Measurements from ENCODE around the gene NABP2. TPM values are rescaled to one million over a fixed set of nuclear protein-coding genes. Genes with fewer than 3 reads are reported as not detected.

NABP2 gene
- polyA plus RNA-seq, 3 donors, result 2.7 to 10.1 (median 3.2) TPM

DNA sequence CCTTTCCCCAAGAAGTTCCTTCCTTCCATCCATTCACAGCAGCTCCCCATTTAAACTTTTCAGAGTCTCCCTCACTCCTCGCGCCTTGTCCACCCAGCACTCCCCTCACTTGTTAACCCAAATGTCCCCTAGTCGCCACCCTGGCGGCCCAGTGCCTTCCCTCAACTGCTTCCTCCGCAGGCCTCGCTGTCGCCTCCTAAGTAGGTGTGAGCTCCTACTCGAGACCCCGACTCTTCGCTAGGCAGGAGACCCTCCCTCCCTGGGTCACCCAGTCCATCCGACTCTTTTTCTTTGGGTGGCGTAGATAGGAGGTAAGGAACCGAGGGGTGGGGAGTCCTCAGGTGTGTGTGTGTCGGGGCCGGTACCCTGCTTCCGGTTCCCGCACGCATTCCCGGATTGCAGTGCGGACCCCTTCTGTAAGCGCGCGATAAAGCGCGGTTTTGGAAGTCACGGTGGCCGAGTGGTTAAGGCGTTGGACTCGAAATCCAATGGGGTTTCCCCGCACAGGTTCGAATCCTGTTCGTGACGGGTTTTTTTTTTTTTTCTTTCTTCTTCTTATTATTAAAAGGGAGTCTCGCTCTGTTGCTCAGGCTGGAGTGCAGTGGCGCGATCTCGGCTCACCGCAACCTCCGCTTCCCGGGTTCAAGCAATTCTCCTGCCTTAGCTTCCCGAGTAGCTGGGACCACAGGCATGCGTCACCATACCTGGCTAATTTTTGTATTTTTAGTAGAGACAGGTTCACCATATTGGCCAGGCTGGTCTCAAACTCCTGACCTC lies 34.0 kb upstream of the NABP2 start:
- H3K27ac Mint-ChIP-seq, result peak overlapping the region; percentile 87 to 96 (median 92)
- peaks cover 43% of the 10 kb centered on the region for H3K4me1 Mint-ChIP-seq
- no peaks in the 10 kb centered on the region for H3K27me3 ChIP-seq (ENCODE audit: control insufficient read depth in 2 of 2, insufficient read depth in 2 of 2, low read length in 2 of 2)
- H3K9ac ChIP-seq (ENCODE audit: insufficient read depth, low read length, poor library complexity, severe bottlenecking), result peak overlapping the region; percentile 68
- H2AFZ ChIP-seq (ENCODE audit: insufficient read depth, low read depth, low read length, poor library complexity, severe bottlenecking), result peak overlapping the region; percentile 92
- peak overlapping the region; percentile 95 to 96 for H3K4me3 Mint-ChIP-seq
- intact Hi-C loops (cut with micrococcal nuclease), result loop anchor here (2.0 to 10.0 kb wide), 7 partner anchors 31 to 275 kb away; partner anchors contain the start of genes SPRYD4 (in 2 of the 2), ANKRD52 (in 1 of the 2), MYL6 (in 1 of the 2) and NABP2 (in 1 of the 2)
- H3K79me2 ChIP-seq (ENCODE audit: insufficient read depth, low read length), result peaks cover 38% of the 10 kb centered on the region
- peak overlapping the region; percentile 96 for H3K4me2 ChIP-seq (replicated peaks; ENCODE audit: extremely low read depth, low read length, poor library complexity, severe bottlenecking)
- H3K4me3 ChIP-seq (replicated peaks in 1 of 3; ENCODE audit: low read depth in 2 of 3, low read length in 3 of 3), result peak overlapping the region; percentile 49 to 83 (median 74)
- H3K27me3 Mint-ChIP-seq (ENCODE audit: low read depth in 3 of 3), result no peaks in the 10 kb centered on the region
- peaks cover 10 to 18% of the 10 kb centered on the region in 2 donors for H3K36me3 Mint-ChIP-seq
- peaks cover 34 to 37% of the 10 kb centered on the region in 2 donors for H3K4me1 ChIP-seq (ENCODE audit: control insufficient read depth in 1 of 2, insufficient read depth in 2 of 2, low read length in 2 of 2)
- H4K20me1 ChIP-seq (ENCODE audit: insufficient read depth, low read length), result peaks cover 9% of the 10 kb centered on the region
- H3K27ac ChIP-seq (ENCODE audit: low read depth in 1 of 2, low read length in 2 of 2), result peak overlapping the region; percentile 59 to 75
- TF ChIP-seq CTCF (IDR thresholded peaks at IDR 0.05), result peak; percentile 33
- WGBS (ENCODE audit: insufficient coverage), result 0% methylated on average over 15 of the region's 42 CpGs
- no peaks in the 10 kb centered on the region for H3K9me3 ChIP-seq (replicated peaks in 1 of 2; ENCODE audit: control insufficient read depth in 1 of 2, insufficient read depth in 1 of 2, low read length in 2 of 2)
- DNase-seq, result peak; percentile 46 to 62 (median 49)
- H3K9me3 Mint-ChIP-seq, result no peaks in the 10 kb centered on the region
- H3K36me3 ChIP-seq (replicated peaks in 1 of 2; ENCODE audit: control insufficient read depth in 1 of 2, insufficient read depth in 2 of 2, low read length in 2 of 2), result peaks cover 6 to 18% of the 10 kb centered on the region in 2 donors

DNA sequence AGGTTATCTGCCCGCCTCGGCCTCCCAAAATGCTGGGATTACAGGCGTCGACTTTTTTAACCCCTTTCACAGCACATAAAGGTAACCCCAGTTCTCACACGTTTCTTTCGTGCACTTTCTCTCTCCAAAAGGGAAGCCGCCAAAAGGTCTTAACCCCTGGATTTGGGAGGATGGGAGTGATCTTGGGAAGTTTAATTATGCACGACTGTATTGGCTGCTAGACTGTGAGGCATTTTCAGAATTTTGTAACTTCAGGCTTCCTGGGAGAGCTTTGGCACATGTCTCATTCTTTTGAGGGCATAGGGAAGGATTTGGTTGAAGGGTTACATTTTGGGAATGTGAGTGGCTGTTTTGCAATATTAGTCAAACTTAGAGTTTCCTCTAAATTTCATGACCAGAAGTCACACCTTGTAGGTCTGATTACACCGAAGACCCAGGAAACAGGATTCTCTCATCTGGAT lies 33.4 kb upstream of the NABP2 start:
- no peaks in the 10 kb centered on the region for H3K9me3 ChIP-seq (replicated peaks in 1 of 2; ENCODE audit: control insufficient read depth in 1 of 2, insufficient read depth in 1 of 2, low read length in 2 of 2)
- Mint-ChIP-seq H3K27ac (peak overlapping the region in 3 of 7 donors; percentile 87 to 96 (median 89)), H3K9me3 (no peaks in the 10 kb centered on the region), H3K4me3 (peak overlapping the region; percentile 95 to 96), H3K4me1 (peaks cover 43% of the 10 kb centered on the region), H3K36me3 (peaks cover 8 to 12% of the 10 kb centered on the region in 2 donors), H3K27me3 (ENCODE audit: low read depth in 3 of 3) (no peaks in the 10 kb centered on the region)
- H4K20me1 ChIP-seq (ENCODE audit: insufficient read depth, low read length), result peaks cover 9% of the 10 kb centered on the region
- peaks cover 4 to 13% of the 10 kb centered on the region in 2 donors for H3K36me3 ChIP-seq (replicated peaks in 1 of 2; ENCODE audit: control insufficient read depth in 1 of 2, insufficient read depth in 2 of 2, low read length in 2 of 2)
- peaks cover 34 to 37% of the 10 kb centered on the region in 2 donors for H3K4me1 ChIP-seq (ENCODE audit: control insufficient read depth in 1 of 2, insufficient read depth in 2 of 2, low read length in 2 of 2)
- H2AFZ ChIP-seq (ENCODE audit: insufficient read depth, low read depth, low read length, poor library complexity, severe bottlenecking), result peak overlapping the region; percentile 92
- no peak for TF ChIP-seq CTCF (IDR thresholded peaks at IDR 0.05)
- H3K9ac ChIP-seq (ENCODE audit: insufficient read depth, low read length, poor library complexity, severe bottlenecking), result peak overlapping the region; percentile 68
- no peak for DNase-seq
- H3K27me3 ChIP-seq (ENCODE audit: control insufficient read depth in 2 of 2, insufficient read depth in 2 of 2, low read length in 2 of 2), result no peaks in the 10 kb centered on the region
- H3K27ac ChIP-seq (ENCODE audit: low read depth in 1 of 2, low read length in 2 of 2), result peak overlapping the region in 1 of 2 donors; percentile 59
- 4% methylated on average over 4 of the region's 9 CpGs for WGBS (ENCODE audit: insufficient coverage)
- peak overlapping the region; percentile 96 for H3K4me2 ChIP-seq (replicated peaks; ENCODE audit: extremely low read depth, low read length, poor library complexity, severe bottlenecking)
- peak overlapping the region in 1 of 3 experiments; percentile 83 for H3K4me3 ChIP-seq (replicated peaks in 1 of 3; ENCODE audit: low read depth in 2 of 3, low read length in 3 of 3)
- intact Hi-C loops (cut with micrococcal nuclease), result loop anchor here (10.0 kb wide), 2 partner anchors 64 to 274 kb away; partner anchors contain the start of genes SPRYD4 (in 2 of the 2) and ANKRD52 (in 1 of the 2)
- peaks cover 33% of the 10 kb centered on the region for H3K79me2 ChIP-seq (ENCODE audit: insufficient read depth, low read length)

Data from CD14-positive monocyte (primary cell).